Glutamatergic neuron (in vitro differentiated cells): ENCODE data around the gene CASP3. TPM values are rescaled to one million over a fixed set of nuclear protein-coding genes. Genes with fewer than 3 reads are reported as not detected.

ENCODE experiments used
- DNase-seq: peaks from one replicate; pipeline ENCODE4 v3.0.0; 2022
- H3K27ac Mint-ChIP-seq: one replicate; pipeline ENCODE4 v1.8.0; 2020; ENCODE audit warnings: mild to moderate bottlenecking, mixed read lengths, inconsistent platforms; ENCODE audit not compliant: unreplicated experiment
- H3K27me3 Mint-ChIP-seq: one replicate; pipeline ENCODE4 v1.8.0; 2020; ENCODE audit warnings: mild to moderate bottlenecking, moderate library complexity, mixed read lengths, inconsistent platforms; ENCODE audit not compliant: unreplicated experiment
- H3K36me3 Mint-ChIP-seq: one replicate; pipeline ENCODE4 v1.8.0; 2020; ENCODE audit warnings: mild to moderate bottlenecking, mixed read lengths, inconsistent platforms; ENCODE audit not compliant: unreplicated experiment
- H3K4me1 Mint-ChIP-seq: one replicate; pipeline ENCODE4 v1.8.0; 2020; ENCODE audit warnings: mild to moderate bottlenecking, low read depth, mixed read lengths, inconsistent platforms; ENCODE audit not compliant: unreplicated experiment
- H3K4me3 Mint-ChIP-seq: one replicate; pipeline ENCODE4 v1.8.0; 2020; ENCODE audit warnings: mild to moderate bottlenecking, mixed read lengths, inconsistent platforms; ENCODE audit not compliant: unreplicated experiment
- H3K9me3 Mint-ChIP-seq: one replicate; pipeline ENCODE4 v1.8.0; 2020; ENCODE audit warnings: mild to moderate bottlenecking, moderate library complexity, mixed read lengths, inconsistent platforms; ENCODE audit not compliant: unreplicated experiment
- CTCF ChIP-seq: fragments of 200-600 bp; sonication (generic); IDR thresholded peaks from one replicate; pipeline ENCODE4 v1.5.0; 2021; ENCODE audit not compliant: partially characterized antibody, unreplicated experiment
- long read RNA-seq: library from polyadenylated mRNA; unstranded; transcript quantifications from one replicate; pipeline ENCODE4 v2.0.0, GENCODE V29; 2020; ENCODE audit not compliant: unreplicated experiment
- total RNA-seq: library from RNA; stranded (reverse); fragmentation: NEBNext Ultra II Directional; extraction: Animal tissue kit (Norgen Biotek cat#: 25700); gene quantifications from one replicate; pipeline ENCODE4 v1.2.1, GENCODE V29; 2021; ENCODE audit not compliant: unreplicated experiment

Gene CASP3
- total RNA-seq: 311 TPM
- long read RNA-seq, transcript CASP3-203 (6 exons, 677 nt): minor isoform, 8 of 283 reads
- long read RNA-seq, transcript CASP3-206 (7 exons, 2,540 nt): major isoform, 241 of 283 reads
- long read RNA-seq, transcript CASP3-201 (8 exons, 2,673 nt): minor isoform, 9 of 283 reads
- long read RNA-seq, partial matches to known transcripts: 12 of 283 reads
- long read RNA-seq, other reads (novel, unspliced or antisense): 13 of 283 reads

GRCh38 chr4:184649026-184649970 lies at the start of gene CASP3, which contains the start of gene PRIMPOL:
Gene CASP3 (minus strand): TSS chr4:184649447. CDS start chr4:184638453, 10,994 bp downstream.
Gene PRIMPOL (plus strand): TSS chr4:184649738. CDS start chr4:184657141, 7,403 bp downstream.
- Mint-ChIP-seq H3K27ac (peak within 1 kb of the TSS; percentile 95), H3K4me1 (peaks cover 24% of the 10 kb centered on the region)
- DNase-seq: peak; percentile 99

DNA sequence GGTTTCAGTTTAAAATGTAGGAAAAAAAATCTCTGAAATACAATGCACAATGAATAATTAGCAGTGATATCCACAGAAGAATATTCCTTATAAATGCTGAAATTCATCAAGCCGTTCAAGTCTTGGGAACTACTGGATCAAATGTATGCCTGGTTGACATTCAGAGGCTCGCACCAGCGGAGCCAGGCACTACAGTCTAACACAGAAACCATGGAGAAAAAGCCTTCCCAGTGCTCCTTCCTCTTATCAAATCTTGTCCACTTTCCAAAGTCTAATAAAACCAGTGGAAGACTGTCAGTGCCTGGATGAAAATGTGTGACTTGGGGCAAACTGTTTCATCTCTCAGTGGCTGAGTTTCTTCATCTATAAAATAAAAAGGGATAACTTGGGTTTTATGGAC lies 48.7 kb upstream of the CASP3 start:
- peak overlapping the region; percentile 64 for H3K27ac Mint-ChIP-seq
- no peak overlapping the region for H3K4me3 Mint-ChIP-seq
- no peaks in the 10 kb centered on the region for H3K27me3 Mint-ChIP-seq
- TF ChIP-seq CTCF: no peak
- no peaks in the 10 kb centered on the region for H3K36me3 Mint-ChIP-seq
- no peak for DNase-seq
- no peaks in the 10 kb centered on the region for H3K4me1 Mint-ChIP-seq
- H3K9me3 Mint-ChIP-seq: peaks cover 2% of the 10 kb centered on the region

More at GRCh38 chr4:184649026-184649970, at the start of gene CASP3, which contains the start of gene PRIMPOL:
- H3K27me3 Mint-ChIP-seq: peaks cover 14% of the 10 kb centered on the region
- H3K4me3 Mint-ChIP-seq: peak within 1 kb of the TSS; percentile 97
- no peak for TF ChIP-seq CTCF
- H3K9me3 Mint-ChIP-seq: peaks cover 30% of the 10 kb centered on the region
- peaks cover 7% of the 10 kb centered on the region for H3K36me3 Mint-ChIP-seq

GRCh38 chr4:184695178-184695896 lies 46.1 kb upstream of the CASP3 start:
- no peak overlapping the region for H3K27ac Mint-ChIP-seq
- no peak for TF ChIP-seq CTCF
- no peaks in the 10 kb centered on the region for H3K36me3 Mint-ChIP-seq

GRCh38 chr4:184694412-184694956 lies 45.2 kb upstream of the CASP3 start:
- H3K27me3 Mint-ChIP-seq: no peaks in the 10 kb centered on the region
- no peak overlapping the region for H3K4me3 Mint-ChIP-seq
- no peak overlapping the region for H3K27ac Mint-ChIP-seq
- H3K9me3 Mint-ChIP-seq: peaks cover 2% of the 10 kb centered on the region
- no peaks in the 10 kb centered on the region for H3K36me3 Mint-ChIP-seq
- no peak for DNase-seq
- no peaks in the 10 kb centered on the region for H3K4me1 Mint-ChIP-seq
- no peak for TF ChIP-seq CTCF

More at GRCh38 chr4:184695178-184695896, 46.1 kb upstream of the CASP3 start:
- DNase-seq: no peak
- Mint-ChIP-seq H3K9me3 (peaks cover 2% of the 10 kb centered on the region), H3K4me1 (no peaks in the 10 kb centered on the region), H3K27me3 (no peaks in the 10 kb centered on the region), H3K4me3 (no peak overlapping the region)
